A549 (cell line): Measurements from ENCODE around the gene CFAP43. TPM values are rescaled to one million over a fixed set of nuclear protein-coding genes. Genes with fewer than 3 reads are reported as not detected.

Experiments
- ATAC-seq, 2 experiments: fragments of 200-7000 bp in 1 of 2; fragments of >200 bp in 1 of 2; cut with Nextera tagmentation in 1 of 2; cut with Tn5 transposase in 1 of 2; 3 replicates each; pipeline versions ENCODE4 v1.8.0 to v1.9.1; 2018 to 2020; ENCODE audit warnings: mild to moderate bottlenecking in 1 of 2, moderate library complexity in 1 of 2
- CTCF ChIA-PET: fragments of 300-600 bp; sonication (Branson Sonifier 250); formaldehyde crosslinking; extraction: SDS; loops from one replicate; lab custom pipeline; 2021; ENCODE audit warnings: antibody characterized with exemption, inconsistent platforms; lab: Yijun Ruan, JAX
- POLR2A ChIA-PET: fragments of 350-600 bp; formaldehyde crosslinking; extraction: SDS; loops from one replicate; lab custom pipeline; 2021; ENCODE audit warnings: antibody characterized with exemption, inconsistent platforms; lab: Yijun Ruan, JAX
- DNase-seq, 2 experiments: peaks; one replicate each; pipeline versions ENCODE4 v3.0.0 to v3.0.0-alpha.2; 2011 to 2016; ENCODE audit warnings: low read depth in 1 of 2, low spot score in 1 of 2
- FAIRE-seq: peaks from 2 replicates; lab custom pipeline; 2011; peaks lifted over from hg19 to GRCh38; lab: Jason Lieb, UNC
- H3K27ac ChIP-seq, 2 experiments: fragments of >200 bp; sonication (Bioruptor Twin); formaldehyde crosslinking; 3 replicates each; pipeline ENCODE4 v1.5.1; 2016 to 2017
- H3K4me1 ChIP-seq: fragments of >200 bp; sonication (Bioruptor Twin); formaldehyde crosslinking; 3 replicates; pipeline ENCODE4 v1.6.1; 2016
- H3K4me2 ChIP-seq: fragments of >200 bp; sonication (Bioruptor Twin); formaldehyde crosslinking; 3 replicates; pipeline ENCODE4 v1.6.1; 2016
- H3K4me3 ChIP-seq: fragments of >200 bp; sonication (Bioruptor Twin); formaldehyde crosslinking; 3 replicates; pipeline ENCODE4 v1.5.1; 2016
- H3K9me3 ChIP-seq: fragments of >200 bp; sonication (Bioruptor Twin); formaldehyde crosslinking; 3 replicates; pipeline ENCODE4 v1.6.1; 2016
- CBX2 ChIP-seq: fragments of 200-600 bp; sonication (generic); IDR thresholded peaks from 2 replicates; pipeline ENCODE4 v1.6.1; 2016; ENCODE audit warnings: low read depth, mild to moderate bottlenecking, borderline replicate concordance
- E2F6 ChIP-seq: IDR thresholded peaks from 2 replicates; pipeline ENCODE4 v1.6.1; 2012; ENCODE audit warnings: low read depth, borderline replicate concordance
- EP300 ChIP-seq, 2 experiments: fragments of >200 bp; sonication (Bioruptor Twin); formaldehyde crosslinking; IDR thresholded peaks; 2 replicates in 1 of 2; 3 replicates in 1 of 2; pipeline ENCODE4 v1.6.1; 2016 to 2017
- FOXS1 ChIP-seq: fragments of 250-450 bp; sonication (Bioruptor Pico); IDR thresholded peaks from 2 replicates; pipeline ENCODE4 v1.5.0; 2020; ENCODE audit warnings: mild to moderate bottlenecking, moderate library complexity
- HMGXB4 ChIP-seq: fragments of 250-450 bp; sonication (Bioruptor Pico); IDR thresholded peaks from 2 replicates; pipeline ENCODE4 v1.5.0; 2021; ENCODE audit warnings: mild to moderate bottlenecking, moderate library complexity, borderline replicate concordance
- HOXA7 ChIP-seq: fragments of 250-450 bp; sonication (Bioruptor Pico); IDR thresholded peaks from 2 replicates; pipeline ENCODE4 v1.5.0; 2020; ENCODE audit warnings: mild to moderate bottlenecking, moderate library complexity
- MAX ChIP-seq: IDR thresholded peaks from 2 replicates; pipeline ENCODE4 v1.6.1; 2012
- MAZ ChIP-seq: fragments of 150-350 bp; IDR thresholded peaks from 2 replicates; pipeline ENCODE4 v1.6.1; 2014; ENCODE audit warnings: antibody characterized with exemption, low read depth, low read length, borderline replicate concordance
- PBX3 ChIP-seq: IDR thresholded peaks from 2 replicates; pipeline ENCODE4 v1.6.1; 2012
- REST ChIP-seq: fragments of 200-600 bp; sonication (generic); IDR thresholded peaks from 2 replicates; pipeline ENCODE4 v1.6.1; 2016; ENCODE audit warnings: antibody characterized with exemption, mild to moderate bottlenecking, moderate library complexity
- SREBF2 ChIP-seq: fragments of 450-650 bp; IDR thresholded peaks from 2 replicates; pipeline ENCODE4 v1.6.1; 2014; ENCODE audit warnings: mild to moderate bottlenecking, moderate library complexity
- TFCP2L1 ChIP-seq: fragments of 250-450 bp; sonication (Bioruptor Pico); IDR thresholded peaks from 2 replicates; pipeline ENCODE4 v1.5.0; 2021; ENCODE audit warnings: mild to moderate bottlenecking
- TP53 ChIP-seq: fragments of 250-450 bp; sonication (Bioruptor Pico); IDR thresholded peaks from 2 replicates; pipeline ENCODE4 v1.5.0; 2021; ENCODE audit warnings: mild to moderate bottlenecking, moderate library complexity
- ZNF302 ChIP-seq: fragments of 250-450 bp; sonication (Bioruptor Pico); IDR thresholded peaks from 2 replicates; pipeline ENCODE4 v1.9.0; 2021; ENCODE audit warnings: inconsistent platforms, mild to moderate bottlenecking, moderate library complexity
- ZSCAN20 ChIP-seq: fragments of 250-450 bp; sonication (Bioruptor Pico); IDR thresholded peaks from 2 replicates; pipeline ENCODE4 v1.8.0; 2022; ENCODE audit warnings: mild to moderate bottlenecking, moderate library complexity
- WGBS: methylation state at CpG from one replicate; pipeline ENCODE4 v1.1.6; 2017; ENCODE audit errors: missing lambda C conversion rate; 5-methylcytosine and 5-hydroxymethylcytosine counted together
- polyA plus RNA-seq, 4 experiments: library from polyadenylated mRNA; depleted of rRNA in 3 of 4; stranded (reverse); fragments of >200 nt; fragmentation: RNase III in 1 of 4; extraction: RNeasy Plus Mini Kit Qiagen cat#74134 plus additional on column Dnase treatment in 1 of 4; gene quantifications; 2 replicates in 3 of 4; 3 replicates in 1 of 4; pipeline ENCODE4 v1.2.3, GENCODE V29; 2011 to 2017

The CFAP43 gene
- polyA plus RNA-seq, 2 of the 4 experiments (the other 2 are of a cell fraction): 0.31 to 0.75 TPM

- TF ChIP-seq ZSCAN20 (CRISPR knock-in tag) (no peak), PBX3 (no peak), TP53 (no peak), MAX (peak; percentile 72), HMGXB4 (CRISPR knock-in tag) (no peak), REST (no peak), FOXS1 (CRISPR knock-in tag) (no peak), MAZ (no peak), CBX2 (no peak)
Observed at GRCh38 chr10:104109908-104110662, 122.1 kb downstream of the CFAP43 start (continued).

- Histone ChIP-seq H3K4me2 (0 out of 3 replicates have a peak overlapping the region, but pooled peaks have one; percentile 11), H3K9me3 (peaks cover 13% of the 10 kb centered on the region; the same call in 2 of the 3 replicates), H3K27ac (peak overlapping the region in 1 of 2 experiments; percentile 59; a peak in 3 of 6 replicates), H3K4me1 (peaks cover 15% of the 10 kb centered on the region), H3K4me3 (no peak overlapping the region)
- TF ChIP-seq E2F6 (no peak), EP300 (IDR thresholded peaks at IDR 0.05) (no peak), ZNF302 (no peak), SREBF2 (no peak), TFCP2L1 (CRISPR knock-in tag) (no peak), HOXA7 (no peak)
- WGBS: 52% methylated on average over 2 of the region's 2 CpGs
- DNase-seq: peak in 1 of 2 experiments; percentile 43
- ATAC-seq: peak in 1 of 2 experiments; percentile 14; a peak in 1 of 6 replicates
- ChIA-PET POLR2A (interaction anchor here (1.2 kb wide), 1 partner anchor 17 kb away, joined by 4 read pairs; the partner anchor contains the start of gene SFR1), CTCF (interaction anchor here (1.2 to 2.3 kb wide), 2 partner anchors 16 to 40 kb away, joined by 3 to 10 read pairs; partner anchors contain the start of gene SFR1)
- FAIRE-seq: no peak
Observed at GRCh38 chr10:104104926-104105325, 127.2 kb downstream of the CFAP43 start.
